PC-3 (cell line): ENCODE measurements around the gene UBE2Q1.

Source experiments
- CTCF ChIP-seq: fragments of 300-600 bp; sonication (generic); conservative IDR thresholded peaks from 2 replicates; pipeline ENCODE4 v1.5.1; 2017; ENCODE audit warnings: antibody characterized with exemption, low read depth, mild to moderate bottlenecking, low read length
- EZH2 ChIP-seq: fragments of 300-600 bp; sonication (generic); IDR thresholded peaks from one replicate; pipeline ENCODE4 v1.6.1; 2017; ENCODE audit warnings: antibody characterized with exemption, mild to moderate bottlenecking, low read length; ENCODE audit not compliant: unreplicated experiment
- EZH2phosphoT487 ChIP-seq: fragments of 300-600 bp; sonication (generic); IDR thresholded peaks from 2 replicates; pipeline ENCODE4 v1.6.1; 2018; ENCODE audit warnings: mild to moderate bottlenecking, antibody characterized with exemption, low read length, borderline replicate concordance

- TF ChIP-seq CTCF, result 0 out of 2 replicates have a peak, but pooled peaks have one; percentile 13
- TF ChIP-seq EZH2, result no peak
- TF ChIP-seq EZH2phosphoT487, result no peak
Measured at GRCh38 chr1:154607609-154608396, 49.3 kb upstream of the UBE2Q1 start, which contains the start of gene ADAR.
